ENCODE data around the gene CACNG8. TPM values are rescaled to one million over a fixed set of nuclear protein-coding genes. Genes with fewer than 3 reads are reported as not detected.

CACNG8 gene
- total RNA-seq, 1 experiment from 2014 or later, result 0.07 TPM

- Histone ChIP-seq H3K27me3 (ENCODE audit: control insufficient read depth, insufficient read depth, low read length) (peaks cover 29% of the 10 kb centered on the region), H3K36me3 (replicated peaks; ENCODE audit: control insufficient read depth, insufficient read depth, low read length) (no peaks in the 10 kb centered on the region; the same call in 1 of the 2 replicates), H3K4me3 (ENCODE audit: insufficient read depth, low read depth, low read length) (peak overlapping the region; percentile 67)
- peak; percentile 25 for DNase-seq
Measured at GRCh38 chr19:53978975-53979801, 16.5 kb downstream of the CACNG8 start.

GRCh38 chr19:53980539-53981375 is 18.0 kb downstream of the CACNG8 start:
- peak; percentile 92 for DNase-seq
- Histone ChIP-seq H3K36me3 (replicated peaks; ENCODE audit: control insufficient read depth, insufficient read depth, low read length) (no peaks in the 10 kb centered on the region; the same call in 1 of the 2 replicates), H3K27me3 (ENCODE audit: control insufficient read depth, insufficient read depth, low read length) (peaks cover 32% of the 10 kb centered on the region), H3K4me3 (ENCODE audit: insufficient read depth, low read depth, low read length) (peak overlapping the region; percentile 58)

- peak overlapping the region; percentile 24 for H3K4me3 ChIP-seq (ENCODE audit: insufficient read depth, low read depth, low read length)
Measured at GRCh38 chr19:53981376-53981951, 18.7 kb downstream of the CACNG8 start.

GRCh38 chr19:53982001-53982451 is 19.3 kb downstream of the CACNG8 start:
- H3K27me3 ChIP-seq (ENCODE audit: control insufficient read depth, insufficient read depth, low read length), result peaks cover 32% of the 10 kb centered on the region
- peak; percentile 91 for DNase-seq
- peak overlapping the region; percentile 53 for H3K4me3 ChIP-seq (ENCODE audit: insufficient read depth, low read depth, low read length)
- H3K36me3 ChIP-seq (replicated peaks; ENCODE audit: control insufficient read depth, insufficient read depth, low read length), result no peaks in the 10 kb centered on the region; the same call in 1 of the 2 replicates

More at GRCh38 chr19:53981376-53981951, 18.7 kb downstream of the CACNG8 start:
- Histone ChIP-seq H3K36me3 (replicated peaks; ENCODE audit: control insufficient read depth, insufficient read depth, low read length) (no peaks in the 10 kb centered on the region; the same call in 1 of the 2 replicates), H3K27me3 (ENCODE audit: control insufficient read depth, insufficient read depth, low read length) (peaks cover 32% of the 10 kb centered on the region)
- peak; percentile 81 for DNase-seq

GRCh38 chr19:53982611-53983010 is 19.9 kb downstream of the CACNG8 start:
- Histone ChIP-seq H3K4me3 (ENCODE audit: insufficient read depth, low read depth, low read length) (peak overlapping the region; percentile 12; the same call in 1 of the 2 replicates), H3K27me3 (ENCODE audit: control insufficient read depth, insufficient read depth, low read length) (peaks cover 32% of the 10 kb centered on the region), H3K36me3 (replicated peaks; ENCODE audit: control insufficient read depth, insufficient read depth, low read length) (no peaks in the 10 kb centered on the region)
- peak; percentile 86 for DNase-seq

- H3K4me3 ChIP-seq (ENCODE audit: insufficient read depth, low read depth, low read length), result no peak overlapping the region
Measured at GRCh38 chr19:53983457-53984289, 20.9 kb downstream of the CACNG8 start.

GRCh38 chr19:53985863-53986262 is 23.1 kb downstream of the CACNG8 start:
- peak; percentile 4 for DNase-seq
- H3K27me3 ChIP-seq (ENCODE audit: control insufficient read depth, insufficient read depth, low read length), result peaks cover 20% of the 10 kb centered on the region
- no peak overlapping the region for H3K4me3 ChIP-seq (ENCODE audit: insufficient read depth, low read depth, low read length)
- H3K36me3 ChIP-seq (replicated peaks; ENCODE audit: control insufficient read depth, insufficient read depth, low read length), result no peaks in the 10 kb centered on the region

More at GRCh38 chr19:53983457-53984289, 20.9 kb downstream of the CACNG8 start:
- H3K27me3 ChIP-seq (ENCODE audit: control insufficient read depth, insufficient read depth, low read length), result peaks cover 29% of the 10 kb centered on the region
- no peaks in the 10 kb centered on the region for H3K36me3 ChIP-seq (replicated peaks; ENCODE audit: control insufficient read depth, insufficient read depth, low read length)
- peak; percentile 25 for DNase-seq

GRCh38 chr19:53988981-53989380 is 26.2 kb downstream of the CACNG8 start:
- DNase-seq, result no peak
- Histone ChIP-seq H3K36me3 (replicated peaks; ENCODE audit: control insufficient read depth, insufficient read depth, low read length) (no peaks in the 10 kb centered on the region), H3K4me3 (ENCODE audit: insufficient read depth, low read depth, low read length) (no peak overlapping the region), H3K27me3 (ENCODE audit: control insufficient read depth, insufficient read depth, low read length) (peaks cover 30% of the 10 kb centered on the region)

GRCh38 chr19:53989600-53990533 is 27.1 kb downstream of the CACNG8 start:
- peaks cover 31% of the 10 kb centered on the region for H3K27me3 ChIP-seq (ENCODE audit: control insufficient read depth, insufficient read depth, low read length)
- peak; percentile 64 for DNase-seq
- H3K36me3 ChIP-seq (replicated peaks; ENCODE audit: control insufficient read depth, insufficient read depth, low read length), result no peaks in the 10 kb centered on the region
- no peak overlapping the region for H3K4me3 ChIP-seq (ENCODE audit: insufficient read depth, low read depth, low read length)

GRCh38 chr19:53991224-53992113 is 28.7 kb downstream of the CACNG8 start, which contains the start of gene CACNG6:
TSS of gene CACNG6 (plus strand) at chr19:53991637. CDS start at chr19:53992878, 1,241 bp downstream.
- peak; percentile 91 for DNase-seq
- peak within 1 kb of the TSS; percentile 49 for H3K4me3 ChIP-seq (ENCODE audit: insufficient read depth, low read depth, low read length)

GRCh38 chr19:53992211-53992610 is 29.5 kb downstream of the CACNG8 start:
- H3K4me3 ChIP-seq (ENCODE audit: insufficient read depth, low read depth, low read length), result peak overlapping the region; percentile 49; the same call in 1 of the 2 replicates
- H3K36me3 ChIP-seq (replicated peaks; ENCODE audit: control insufficient read depth, insufficient read depth, low read length), result no peaks in the 10 kb centered on the region
- peaks cover 31% of the 10 kb centered on the region for H3K27me3 ChIP-seq (ENCODE audit: control insufficient read depth, insufficient read depth, low read length)
- DNase-seq, result no peak

More at GRCh38 chr19:53991224-53992113, 28.7 kb downstream of the CACNG8 start, which contains the start of gene CACNG6:
- Histone ChIP-seq H3K36me3 (replicated peaks; ENCODE audit: control insufficient read depth, insufficient read depth, low read length) (no peaks in the 10 kb centered on the region), H3K27me3 (ENCODE audit: control insufficient read depth, insufficient read depth, low read length) (peaks cover 31% of the 10 kb centered on the region)

- H3K36me3 ChIP-seq (replicated peaks; ENCODE audit: control insufficient read depth, insufficient read depth, low read length), result no peaks in the 10 kb centered on the region
- peak; percentile 52 for DNase-seq
- H3K27me3 ChIP-seq (ENCODE audit: control insufficient read depth, insufficient read depth, low read length), result peaks cover 31% of the 10 kb centered on the region
- no peak overlapping the region for H3K4me3 ChIP-seq (ENCODE audit: insufficient read depth, low read depth, low read length)
Measured at GRCh38 chr19:53992815-53993214, 30.1 kb downstream of the CACNG8 start.

All from H7 (cell line).